Islet precursor cell (in vitro differentiated cells): Measurements from ENCODE around the gene CIAPIN1.
"Not testable (repeated sequence)": the region's sequence is repeated elsewhere in the genome, so short reads cannot be mapped to it uniquely, and the experiment has no call there.

Experiments
- DNase-seq: peaks from one replicate; pipeline ENCODE4 v3.0.0-alpha.2; 2018

Gene CIAPIN1

GRCh38 chr16:57439947-57440346 is 7.2 kb downstream of the CIAPIN1 start:
- DNase-seq = not testable (repeated sequence)

DNA sequence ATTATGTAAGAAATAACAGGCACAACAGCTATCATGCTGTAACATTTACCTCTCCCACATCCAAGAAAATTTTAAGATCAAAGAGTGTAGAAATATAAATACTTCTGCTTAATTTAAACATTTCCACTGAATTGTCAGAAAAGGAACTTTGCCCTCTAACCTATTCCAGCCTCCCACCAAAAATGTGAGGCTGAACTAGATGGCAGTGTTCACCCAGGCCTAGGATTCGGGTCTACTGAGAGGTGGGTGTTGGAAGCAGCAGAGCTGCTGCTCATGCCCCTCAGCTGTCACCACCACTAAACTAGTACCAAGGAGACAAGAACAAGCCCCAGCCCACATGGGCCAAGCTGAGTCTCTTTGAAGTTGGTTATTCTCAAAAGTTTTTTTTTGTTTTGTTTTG is 11.3 kb downstream of the CIAPIN1 start:
- DNase-seq = no peak

- no peak for DNase-seq
Observed at GRCh38 chr16:57434003-57434402, 13.2 kb downstream of the CIAPIN1 start.

- DNase-seq = no peak
Observed at GRCh38 chr16:57432989-57433388, 14.2 kb downstream of the CIAPIN1 start.

DNA sequence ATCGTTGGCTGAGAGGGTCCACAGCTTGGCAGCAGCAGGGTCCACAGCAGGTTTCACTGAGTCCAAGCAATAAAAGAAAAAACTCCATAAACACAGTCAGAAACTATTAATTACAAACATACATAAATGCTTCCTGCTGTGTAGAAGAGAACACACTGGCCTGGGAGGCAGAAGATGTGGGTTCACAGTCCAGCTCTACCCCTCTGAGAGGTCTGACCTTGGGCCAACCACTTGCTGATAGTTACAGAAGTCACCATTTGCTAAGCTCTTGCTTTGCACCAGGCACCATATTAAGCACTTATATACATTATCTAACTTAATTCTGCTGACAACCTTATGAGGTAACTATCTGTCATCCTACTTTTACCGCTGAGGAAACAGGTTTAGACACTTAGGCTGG is 14.7 kb downstream of the CIAPIN1 start:
- DNase-seq = no peak

DNA sequence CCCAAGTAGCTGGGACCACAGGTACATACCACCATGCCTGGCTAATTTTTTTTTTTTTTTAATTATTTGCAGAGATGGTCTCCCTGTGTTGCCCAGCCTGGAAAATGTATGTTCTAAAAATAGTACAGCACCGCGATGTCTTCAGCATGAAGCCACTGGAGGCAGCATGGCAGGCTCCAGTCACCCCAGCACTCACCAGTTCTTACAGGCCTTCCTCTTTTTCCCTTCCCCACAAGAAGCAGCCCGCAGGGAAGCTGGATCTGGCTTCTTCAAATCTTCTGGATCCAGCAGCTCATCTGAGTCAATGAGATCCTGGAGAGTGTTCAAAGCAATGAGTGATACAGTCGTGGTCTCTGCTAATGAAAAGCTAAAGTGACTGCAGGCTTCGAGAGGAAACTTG is 16.2 kb downstream of the CIAPIN1 start:
- no peak for DNase-seq

- no peak for DNase-seq
Observed at GRCh38 chr16:57427824-57428223, 19.4 kb downstream of the CIAPIN1 start.

- no peak for DNase-seq
Observed at GRCh38 chr16:57427307-57427706, 19.9 kb downstream of the CIAPIN1 start.

GRCh38 chr16:57426356-57426755 is 20.8 kb downstream of the CIAPIN1 start:
- no peak for DNase-seq

DNA sequence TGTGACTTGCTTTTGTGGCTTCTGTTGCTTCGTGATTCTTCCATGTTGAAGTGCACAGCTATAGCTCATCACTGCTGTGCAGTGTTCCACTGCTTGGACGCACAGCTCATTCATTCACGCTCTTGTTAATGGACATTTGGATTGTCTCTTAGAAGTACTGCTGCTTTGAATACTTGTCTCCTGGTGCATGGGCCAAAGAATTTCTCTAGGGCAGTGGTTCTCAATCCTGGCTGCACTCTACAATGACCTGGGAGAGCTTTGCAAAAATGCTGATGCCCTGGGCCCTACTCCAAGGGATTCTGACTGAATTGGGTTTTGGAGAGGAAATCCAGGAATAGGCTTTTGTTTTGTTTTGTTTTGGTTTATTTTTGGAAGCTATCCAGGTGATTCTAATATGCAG is 22.6 kb downstream of the CIAPIN1 start:
- no peak for DNase-seq

GRCh38 chr16:57423152-57423551 is 24.0 kb downstream of the CIAPIN1 start:
- DNase-seq = no peak

- DNase-seq = peak; percentile 71
Observed at GRCh38 chr16:57422026-57422944, 24.9 kb downstream of the CIAPIN1 start.

DNA sequence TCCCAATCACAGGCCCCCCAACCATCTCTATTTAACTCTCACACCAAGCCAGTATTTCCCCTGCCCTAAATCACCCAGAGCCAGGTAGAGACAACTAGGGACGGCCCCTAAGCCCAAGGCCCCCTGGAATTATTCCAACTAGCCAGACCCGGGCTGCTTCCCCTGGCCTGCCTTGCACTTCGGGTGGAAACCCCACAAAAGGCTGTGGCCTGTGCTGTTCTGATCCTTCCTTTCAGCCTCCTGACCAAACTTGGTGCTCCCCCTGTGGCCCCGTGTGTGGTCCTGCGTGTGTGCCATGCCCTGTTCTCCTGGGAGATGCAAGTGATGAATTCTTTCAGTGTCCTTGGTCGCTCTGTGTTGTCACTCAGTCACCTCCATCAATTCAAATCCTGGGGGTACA is 27.7 kb downstream of the CIAPIN1 start:
- no peak for DNase-seq

- no peak for DNase-seq
Observed at GRCh38 chr16:57416084-57416483, 31.1 kb downstream of the CIAPIN1 start.

- DNase-seq = no peak
Observed at GRCh38 chr16:57413733-57414132, 33.5 kb downstream of the CIAPIN1 start.

GRCh38 chr16:57413301-57413730 is 33.9 kb downstream of the CIAPIN1 start:
- DNase-seq = no peak

DNA sequence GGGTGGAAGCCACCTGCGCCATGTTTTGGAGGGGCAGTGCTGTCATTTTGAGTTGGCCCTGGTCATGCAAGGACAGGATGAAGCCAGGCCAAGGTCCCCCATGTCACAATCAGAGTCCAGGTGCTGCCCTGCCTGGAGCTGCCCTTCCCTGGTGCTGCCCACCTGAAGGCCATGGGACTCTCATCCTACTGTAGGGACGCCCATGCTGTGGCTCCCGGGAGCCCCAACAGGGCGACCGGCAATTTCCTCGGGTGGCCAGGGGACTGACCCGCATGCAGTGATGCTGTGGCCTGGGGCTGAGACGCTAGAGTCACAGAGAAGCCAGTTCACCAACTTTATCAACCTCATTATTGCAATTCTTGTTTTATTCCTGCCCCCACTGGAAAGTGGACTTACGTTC is 34.6 kb downstream of the CIAPIN1 start:
- no peak for DNase-seq

- no peak for DNase-seq
Observed at GRCh38 chr16:57411362-57411976, 35.7 kb downstream of the CIAPIN1 start.

DNA sequence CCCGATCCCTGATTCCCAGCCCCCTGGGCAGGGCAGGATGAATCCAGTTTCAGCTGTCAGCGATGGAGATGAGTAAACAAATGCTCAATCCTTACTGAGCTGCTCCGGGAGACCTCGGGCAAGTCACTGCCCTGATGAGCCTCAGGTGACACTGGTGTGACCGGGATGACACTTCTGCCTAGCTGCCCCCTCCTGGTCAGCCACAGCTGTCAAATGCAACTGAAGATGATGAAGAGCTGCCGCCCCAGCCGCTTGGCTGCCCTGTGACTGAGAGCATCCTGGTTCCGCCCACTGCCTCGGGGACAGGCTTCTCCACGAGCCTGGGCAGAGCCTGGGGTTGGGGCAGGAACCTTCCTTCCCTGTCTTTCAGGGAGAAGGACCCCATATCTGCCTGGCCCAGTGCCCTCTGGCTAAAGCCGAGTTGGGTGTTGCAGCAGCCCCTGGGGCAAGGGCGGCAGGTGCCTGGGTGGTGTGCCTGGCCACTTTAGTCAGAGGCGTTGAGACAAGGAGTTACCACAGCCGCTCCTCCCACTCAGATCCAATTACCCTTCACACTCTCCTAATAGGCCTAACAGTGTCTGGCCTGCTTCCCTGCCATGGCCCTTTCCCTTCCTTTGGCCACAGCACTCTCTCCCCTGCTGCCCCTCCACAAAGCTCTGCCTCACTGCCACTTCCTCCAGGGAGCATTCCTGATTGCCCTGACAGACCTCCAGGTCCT is 37.2 kb downstream of the CIAPIN1 start:
- peak; percentile 58 for DNase-seq

- no peak for DNase-seq
Observed at GRCh38 chr16:57409065-57409464, 38.1 kb downstream of the CIAPIN1 start.

GRCh38 chr16:57407521-57408353 is 39.4 kb downstream of the CIAPIN1 start:
- DNase-seq = no peak

GRCh38 chr16:57406881-57407280 is 40.3 kb downstream of the CIAPIN1 start:
- DNase-seq = no peak

- no peak for DNase-seq
Observed at GRCh38 chr16:57405097-57405496, 42.1 kb downstream of the CIAPIN1 start.
